ENCODE results near the gene ZNF789.

DNA sequence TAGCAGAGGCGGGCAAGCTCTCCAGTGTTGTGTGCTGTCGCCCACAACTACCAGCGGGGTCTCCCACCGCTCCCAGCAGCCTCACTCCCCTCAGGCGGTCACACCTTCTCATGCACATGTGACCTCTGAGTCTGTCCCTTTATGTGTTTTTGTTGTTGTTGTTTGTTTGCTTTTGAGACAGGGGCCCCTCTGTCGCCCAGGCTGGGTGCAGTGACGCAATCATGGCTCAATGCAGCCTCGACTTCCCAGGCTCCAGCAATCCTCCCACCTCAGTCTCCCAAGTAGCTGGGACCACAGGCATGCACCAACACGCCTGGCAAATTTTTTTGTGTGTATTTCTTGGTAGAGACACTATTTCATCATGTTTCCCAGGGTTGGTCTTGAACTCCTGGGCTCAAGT, 32.5 kb upstream of the ZNF789 start:
- TF ChIP-seq, protein P1, sequence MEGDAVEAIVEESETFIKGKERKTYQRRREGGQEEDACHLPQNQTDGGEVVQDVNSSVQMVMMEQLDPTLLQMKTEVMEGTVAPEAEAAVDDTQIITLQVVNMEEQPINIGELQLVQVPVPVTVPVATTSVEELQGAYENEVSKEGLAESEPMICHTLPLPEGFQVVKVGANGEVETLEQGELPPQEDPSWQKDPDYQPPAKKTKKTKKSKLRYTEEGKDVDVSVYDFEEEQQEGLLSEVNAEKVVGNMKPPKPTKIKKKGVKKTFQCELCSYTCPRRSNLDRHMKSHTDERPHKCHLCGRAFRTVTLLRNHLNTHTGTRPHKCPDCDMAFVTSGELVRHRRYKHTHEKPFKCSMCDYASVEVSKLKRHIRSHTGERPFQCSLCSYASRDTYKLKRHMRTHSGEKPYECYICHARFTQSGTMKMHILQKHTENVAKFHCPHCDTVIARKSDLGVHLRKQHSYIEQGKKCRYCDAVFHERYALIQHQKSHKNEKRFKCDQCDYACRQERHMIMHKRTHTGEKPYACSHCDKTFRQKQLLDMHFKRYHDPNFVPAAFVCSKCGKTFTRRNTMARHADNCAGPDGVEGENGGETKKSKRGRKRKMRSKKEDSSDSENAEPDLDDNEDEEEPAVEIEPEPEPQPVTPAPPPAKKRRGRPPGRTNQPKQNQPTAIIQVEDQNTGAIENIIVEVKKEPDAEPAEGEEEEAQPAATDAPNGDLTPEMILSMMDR (IDR thresholded peaks at IDR 0.05; ENCODE audit: low read depth, low read length, missing input control): no peak
- TF ChIP-seq JUND (IDR thresholded peaks at IDR 0.05): no peak
- TF ChIP-seq, protein P2, sequence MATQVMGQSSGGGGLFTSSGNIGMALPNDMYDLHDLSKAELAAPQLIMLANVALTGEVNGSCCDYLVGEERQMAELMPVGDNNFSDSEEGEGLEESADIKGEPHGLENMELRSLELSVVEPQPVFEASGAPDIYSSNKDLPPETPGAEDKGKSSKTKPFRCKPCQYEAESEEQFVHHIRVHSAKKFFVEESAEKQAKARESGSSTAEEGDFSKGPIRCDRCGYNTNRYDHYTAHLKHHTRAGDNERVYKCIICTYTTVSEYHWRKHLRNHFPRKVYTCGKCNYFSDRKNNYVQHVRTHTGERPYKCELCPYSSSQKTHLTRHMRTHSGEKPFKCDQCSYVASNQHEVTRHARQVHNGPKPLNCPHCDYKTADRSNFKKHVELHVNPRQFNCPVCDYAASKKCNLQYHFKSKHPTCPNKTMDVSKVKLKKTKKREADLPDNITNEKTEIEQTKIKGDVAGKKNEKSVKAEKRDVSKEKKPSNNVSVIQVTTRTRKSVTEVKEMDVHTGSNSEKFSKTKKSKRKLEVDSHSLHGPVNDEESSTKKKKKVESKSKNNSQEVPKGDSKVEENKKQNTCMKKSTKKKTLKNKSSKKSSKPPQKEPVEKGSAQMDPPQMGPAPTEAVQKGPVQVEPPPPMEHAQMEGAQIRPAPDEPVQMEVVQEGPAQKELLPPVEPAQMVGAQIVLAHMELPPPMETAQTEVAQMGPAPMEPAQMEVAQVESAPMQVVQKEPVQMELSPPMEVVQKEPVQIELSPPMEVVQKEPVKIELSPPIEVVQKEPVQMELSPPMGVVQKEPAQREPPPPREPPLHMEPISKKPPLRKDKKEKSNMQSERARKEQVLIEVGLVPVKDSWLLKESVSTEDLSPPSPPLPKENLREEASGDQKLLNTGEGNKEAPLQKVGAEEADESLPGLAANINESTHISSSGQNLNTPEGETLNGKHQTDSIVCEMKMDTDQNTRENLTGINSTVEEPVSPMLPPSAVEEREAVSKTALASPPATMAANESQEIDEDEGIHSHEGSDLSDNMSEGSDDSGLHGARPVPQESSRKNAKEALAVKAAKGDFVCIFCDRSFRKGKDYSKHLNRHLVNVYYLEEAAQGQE (IDR thresholded peaks at IDR 0.05): no peak
- TF ChIP-seq, protein P3, sequence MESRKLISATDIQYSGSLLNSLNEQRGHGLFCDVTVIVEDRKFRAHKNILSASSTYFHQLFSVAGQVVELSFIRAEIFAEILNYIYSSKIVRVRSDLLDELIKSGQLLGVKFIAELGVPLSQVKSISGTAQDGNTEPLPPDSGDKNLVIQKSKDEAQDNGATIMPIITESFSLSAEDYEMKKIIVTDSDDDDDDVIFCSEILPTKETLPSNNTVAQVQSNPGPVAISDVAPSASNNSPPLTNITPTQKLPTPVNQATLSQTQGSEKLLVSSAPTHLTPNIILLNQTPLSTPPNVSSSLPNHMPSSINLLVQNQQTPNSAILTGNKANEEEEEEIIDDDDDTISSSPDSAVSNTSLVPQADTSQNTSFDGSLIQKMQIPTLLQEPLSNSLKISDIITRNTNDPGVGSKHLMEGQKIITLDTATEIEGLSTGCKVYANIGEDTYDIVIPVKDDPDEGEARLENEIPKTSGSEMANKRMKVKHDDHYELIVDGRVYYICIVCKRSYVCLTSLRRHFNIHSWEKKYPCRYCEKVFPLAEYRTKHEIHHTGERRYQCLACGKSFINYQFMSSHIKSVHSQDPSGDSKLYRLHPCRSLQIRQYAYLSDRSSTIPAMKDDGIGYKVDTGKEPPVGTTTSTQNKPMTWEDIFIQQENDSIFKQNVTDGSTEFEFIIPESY (IDR thresholded peaks at IDR 0.05): no peak
- no peak for TF ChIP-seq RAD21 (IDR thresholded peaks at IDR 0.05)
- TF ChIP-seq, protein P4, sequence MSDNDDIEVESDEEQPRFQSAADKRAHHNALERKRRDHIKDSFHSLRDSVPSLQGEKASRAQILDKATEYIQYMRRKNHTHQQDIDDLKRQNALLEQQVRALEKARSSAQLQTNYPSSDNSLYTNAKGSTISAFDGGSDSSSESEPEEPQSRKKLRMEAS (IDR thresholded peaks at IDR 0.05): no peak
- no peak for TF ChIP-seq YY1 (IDR thresholded peaks at IDR 0.05)
- no peak for TF ChIP-seq GABPA (IDR thresholded peaks at IDR 0.05 in 1 of 2, conservative IDR thresholded peaks at IDR 0.05 in 1 of 2)
- no peak for TF ChIP-seq SP1 (IDR thresholded peaks at IDR 0.05)
- TF ChIP-seq RXRA (IDR thresholded peaks at IDR 0.05): no peak

Measured in liver (tissue), 3 donors.